Stomach (tissue), 4 donors: ENCODE measurements around the gene PABPC3.

ENCODE experiments used
- CTCF ChIP-seq, 7 experiments: fragments of 450-650 bp in 4 of 7; fragments of 200-600 bp in 3 of 7; sonication (generic) in 3 of 7; IDR thresholded peaks; one replicate each; pipeline ENCODE4 v1.5.1; 2016 to 2019; ENCODE audit warnings: antibody characterized with exemption in 7 of 7, control low read depth in 2 of 7, mild to moderate bottlenecking in 1 of 7
- EP300 ChIP-seq: sonication (generic); formaldehyde crosslinking; IDR thresholded peaks from one replicate; pipeline ENCODE4 v1.6.1; 2017; ENCODE audit warnings: antibody characterized with exemption

- TF ChIP-seq CTCF (IDR thresholded peaks at IDR 0.05) (no peak), EP300 (no peak)
Measured at GRCh38 chr13:25131881-25132420, 36.0 kb downstream of the PABPC3 start.
